H1 (cell line): ENCODE data around the gene TMEM97. TPM values are rescaled to one million over a fixed set of nuclear protein-coding genes. Genes with fewer than 3 reads are reported as not detected.
A peak's percentile ranks its signal among the peaks of the same experiment; 100 is the strongest.

ENCODE experiments used
- CTCF ChIA-PET: fragments of 300-600 bp; sonication (Branson Sonifier 250); formaldehyde crosslinking; loops from one replicate; lab custom pipeline; 2021; ENCODE audit not compliant: partially characterized antibody; lab: Charles Lee
- POLR2A ChIA-PET: fragments of 300-600 bp; sonication (Branson Sonifier 250); formaldehyde crosslinking; loops from one replicate; lab custom pipeline; 2021; ENCODE audit warnings: inconsistent platforms; ENCODE audit not compliant: partially characterized antibody; lab: Charles Lee
- DNase-seq, 2 experiments: peaks; one replicate each; pipeline versions ENCODE4 v3.0.0 to v3.0.0-alpha.2; 2010 to 2022; ENCODE audit warnings: low spot score in 2 of 2, low read depth in 1 of 2, mixed read lengths in 1 of 2
- FAIRE-seq: peaks from 2 replicates; lab custom pipeline; 2011; peaks lifted over from hg19 to GRCh38; lab: Jason Lieb, UNC
- H2AFZ ChIP-seq: 2 replicates; pipeline ENCODE4 v1.8.1; 2012; ENCODE audit warnings: low read length, inconsistent platforms
- H2AK5ac ChIP-seq: 2 replicates; pipeline ENCODE4 v1.6.1; 2013; ENCODE audit warnings: low read depth, low read length
- H2BK120ac ChIP-seq: replicated peaks from 2 replicates; pipeline ENCODE3; 2013; ENCODE audit warnings: low read depth, low read length, inconsistent platforms
- H2BK12ac ChIP-seq: 2 replicates; pipeline ENCODE4 v1.6.1; 2013; ENCODE audit warnings: low read depth, low read length
- H2BK15ac ChIP-seq: 2 replicates; pipeline ENCODE4 v1.6.1; 2013; ENCODE audit warnings: low read length
- H2BK20ac ChIP-seq: 2 replicates; pipeline ENCODE4 v1.6.1; 2013; ENCODE audit warnings: low read length
- H2BK5ac ChIP-seq: 2 replicates; pipeline ENCODE4 v1.6.1; 2013; ENCODE audit warnings: low read depth, low read length
- H3K14ac ChIP-seq: 2 replicates; pipeline ENCODE4 v1.6.1; 2013; ENCODE audit warnings: inconsistent platforms; ENCODE audit not compliant: insufficient read length
- H3K18ac ChIP-seq: 2 replicates; pipeline ENCODE4 v1.6.1; 2013; ENCODE audit warnings: low read length; ENCODE audit errors: extremely low read depth
- H3K23ac ChIP-seq: 2 replicates; pipeline ENCODE4 v1.6.1; 2013; ENCODE audit warnings: inconsistent platforms; ENCODE audit not compliant: insufficient read length
- H3K23me2 ChIP-seq: 2 replicates; pipeline ENCODE4 v1.6.1; 2013; ENCODE audit warnings: low read depth, low read length
- H3K27ac ChIP-seq: 2 replicates; pipeline ENCODE4 v1.6.1; 2011; ENCODE audit warnings: low read depth, low read length, inconsistent platforms
- H3K27me3 ChIP-seq, 4 experiments: replicated peaks in 1 of 4; 1 replicate in 1 of 4; 2 replicates in 3 of 4; pipeline versions ENCODE4 v1.6.1 to v1.8.1; 2011 to 2013; ENCODE audit warnings: low read length in 3 of 4, mild to moderate bottlenecking in 3 of 4, inconsistent platforms in 2 of 4, mixed read lengths in 2 of 4, moderate library complexity in 1 of 4; ENCODE audit not compliant: control insufficient read depth in 3 of 4, insufficient read depth in 3 of 4; ENCODE audit errors: extremely low read depth in 1 of 4
- H3K36me3 ChIP-seq, 4 experiments: 2 replicates each; pipeline versions ENCODE4 v1.6.1 to v1.8.1; 2011 to 2013; ENCODE audit warnings: mild to moderate bottlenecking in 4 of 4, low read length in 3 of 4, moderate library complexity in 2 of 4, control low read depth in 1 of 4, inconsistent platforms in 1 of 4; ENCODE audit not compliant: insufficient read depth in 4 of 4, control insufficient read depth in 2 of 4
- H3K4ac ChIP-seq: replicated peaks from 2 replicates; pipeline ENCODE3; 2013; ENCODE audit warnings: low read length, low read depth, mixed read lengths, inconsistent platforms; ENCODE audit not compliant: insufficient read length
- H3K4me1 ChIP-seq, 4 experiments: replicated peaks in 1 of 4; 1 replicate in 1 of 4; 2 replicates in 3 of 4; pipeline versions ENCODE4 v1.6.1 to v1.8.1; 2011 to 2013; ENCODE audit warnings: low read length in 3 of 4, inconsistent platforms in 2 of 4, mixed read lengths in 1 of 4; ENCODE audit not compliant: insufficient read depth in 4 of 4, control insufficient read depth in 3 of 4
- H3K4me2 ChIP-seq, 2 experiments: 2 replicates each; pipeline versions ENCODE4 v1.6.1 to v1.8.1; 2011 to 2013; ENCODE audit warnings: low read depth in 2 of 2, low read length in 2 of 2, control low read depth in 1 of 2, inconsistent platforms in 1 of 2, mild to moderate bottlenecking in 1 of 2; ENCODE audit not compliant: insufficient read depth in 1 of 2
- H3K4me3 ChIP-seq, 4 experiments: fragments of 200-600, 300-600 bp in 1 of 4; sonication (generic), shearing (Covaris generic), sonication (Bioruptor Twin) in 1 of 4; 2 replicates each; pipeline versions ENCODE4 v1.5.1 to v1.8.1; 2011 to 2016; ENCODE audit warnings: low read length in 4 of 4, low read depth in 3 of 4, control low read depth in 2 of 4, inconsistent platforms in 2 of 4, mild to moderate bottlenecking in 2 of 4, mixed read lengths in 1 of 4, moderate library complexity in 1 of 4; ENCODE audit not compliant: insufficient read depth in 2 of 4; ENCODE audit errors: extremely low read depth in 1 of 4
- H3K56ac ChIP-seq: replicated peaks from 2 replicates; pipeline ENCODE3; 2013; ENCODE audit warnings: low read depth, mild to moderate bottlenecking, mixed read lengths, low read length, inconsistent platforms; ENCODE audit not compliant: insufficient read length
- H3K79me1 ChIP-seq: 2 replicates; pipeline ENCODE4 v1.6.1; 2013; ENCODE audit warnings: low read depth, low read length, control low read depth
- H3K79me2 ChIP-seq, 2 experiments: 2 replicates each; pipeline versions ENCODE4 v1.6.1 to v1.8.1; 2012 to 2013; ENCODE audit warnings: low read length in 2 of 2, mild to moderate bottlenecking in 2 of 2, inconsistent platforms in 1 of 2; ENCODE audit not compliant: insufficient read depth in 2 of 2, control insufficient read depth in 1 of 2
- H3K9ac ChIP-seq, 4 experiments: replicated peaks in 1 of 4; 1 replicate in 1 of 4; 2 replicates in 3 of 4; pipeline versions ENCODE4 v1.6.1 to v1.8.1; 2011 to 2013; ENCODE audit warnings: low read depth in 3 of 4, low read length in 3 of 4, control low read depth in 2 of 4, mild to moderate bottlenecking in 2 of 4, moderate library complexity in 2 of 4, inconsistent platforms in 1 of 4; ENCODE audit errors: extremely low read depth in 1 of 4
- H3K9me3 ChIP-seq, 2 experiments: 2 replicates each; pipeline versions ENCODE4 v1.6.1 to v1.8.1; 2012 to 2013; ENCODE audit warnings: mild to moderate bottlenecking in 2 of 2, moderate library complexity in 2 of 2, control low read depth in 1 of 2, inconsistent platforms in 1 of 2, low read depth in 1 of 2, low read length in 1 of 2, mixed read lengths in 1 of 2; ENCODE audit not compliant: insufficient read depth in 2 of 2
- H4K20me1 ChIP-seq, 2 experiments: replicated peaks in 1 of 2; 2 replicates each; pipeline versions ENCODE3 to v1.8.1; 2011 to 2013; ENCODE audit warnings: inconsistent platforms in 2 of 2, low read length in 2 of 2, mild to moderate bottlenecking in 1 of 2; ENCODE audit not compliant: insufficient read depth in 2 of 2, control insufficient read depth in 1 of 2
- H4K5ac ChIP-seq: 2 replicates; pipeline ENCODE4 v1.6.1; 2013; ENCODE audit warnings: low read length, low read depth, mixed read lengths, inconsistent platforms; ENCODE audit not compliant: insufficient read length
- H4K8ac ChIP-seq: 2 replicates; pipeline ENCODE4 v1.8.0; 2013; ENCODE audit warnings: mild to moderate bottlenecking, moderate library complexity, low read length, inconsistent platforms; ENCODE audit not compliant: insufficient read depth; ENCODE audit errors: extremely low read depth
- H4K91ac ChIP-seq: replicated peaks from 2 replicates; pipeline ENCODE3; 2013; ENCODE audit warnings: low read length, mixed read lengths, inconsistent platforms; ENCODE audit not compliant: insufficient read length
- BRCA1 ChIP-seq: IDR thresholded peaks from 2 replicates; pipeline ENCODE4 v1.6.1; 2012; ENCODE audit warnings: low read depth, low read length, improper control_type of control experiment
- CBX8 ChIP-seq: fragments of 300-800, 300-1000 bp; sonication (generic); IDR thresholded peaks from 2 replicates; pipeline ENCODE4 v1.7.1; 2016; ENCODE audit warnings: low read depth, low read length, borderline replicate concordance
- CREB1 ChIP-seq: IDR thresholded peaks from 2 replicates; pipeline ENCODE4 v1.6.1; 2012; ENCODE audit warnings: inconsistent platforms
- CTBP2 ChIP-seq: IDR thresholded peaks from 2 replicates; pipeline ENCODE4 v1.7.0; 2011; ENCODE audit warnings: borderline replicate concordance, mild to moderate bottlenecking, moderate library complexity, mixed read lengths, low read length; ENCODE audit not compliant: insufficient read depth, insufficient read length
- EP300 ChIP-seq, 2 experiments: IDR thresholded peaks; 1 replicate in 1 of 2; 2 replicates in 1 of 2; pipeline ENCODE4 v1.6.1; 2011 to 2012; ENCODE audit warnings: low read depth in 2 of 2, low read length in 2 of 2, mild to moderate bottlenecking in 2 of 2, borderline replicate concordance in 1 of 2, inconsistent platforms in 1 of 2, moderate library complexity in 1 of 2
- GTF2F1 ChIP-seq: IDR thresholded peaks from 2 replicates; pipeline ENCODE4 v1.6.1; 2012; ENCODE audit warnings: low read depth, low read length, improper control_type of control experiment, borderline replicate concordance
- JUND ChIP-seq: IDR thresholded peaks from 2 replicates; pipeline ENCODE4 v1.6.1; 2011; ENCODE audit warnings: mild to moderate bottlenecking, improper control_type of control experiment, low read length
- KDM1A ChIP-seq: fragments of 200-600, 300-600 bp; sonication (generic); IDR thresholded peaks from 2 replicates; pipeline ENCODE4 v1.7.1; 2016; ENCODE audit warnings: mild to moderate bottlenecking, low read length, borderline replicate concordance
- SAP30 ChIP-seq: fragments of 300-600 bp; sonication (generic); IDR thresholded peaks from 2 replicates; pipeline ENCODE4 v1.7.1; 2012; ENCODE audit warnings: low read length, moderate library complexity, mild to moderate bottlenecking, inconsistent platforms; ENCODE audit not compliant: insufficient read depth, insufficient replicate concordance
- WGBS, 2 experiments: shearing (Covaris generic) in 1 of 2; methylation state at CpG; one replicate each; pipeline versions ENCODE4 v1.1.6 to v1.1.7; 2013 to 2015; ENCODE audit warnings: low lambda C conversion rate in 2 of 2, mixed read lengths in 2 of 2, inconsistent platforms in 1 of 2, low coverage in 1 of 2, missing lambda C conversion rate in 1 of 2; ENCODE audit not compliant: insufficient replicate concordance in 2 of 2, insufficient coverage in 1 of 2, insufficient read length in 1 of 2; ENCODE audit errors: extremely low coverage in 1 of 2, missing lambda C conversion rate in 1 of 2; 5-methylcytosine and 5-hydroxymethylcytosine counted together
- polyA plus RNA-seq, 7 experiments: library from polyadenylated mRNA; depleted of rRNA in 3 of 7; stranded (reverse) in 5 of 7; unstranded in 2 of 7; fragments of >200 nt in 5 of 7; fragments of 200-250 nt in 2 of 7; gene quantifications; 1 replicate in 5 of 7; 2 replicates in 1 of 7; 4 replicates in 1 of 7; pipeline versions ENCODE4 v1.2.1 to v1.2.3, GENCODE V29; 2011 to 2013; ENCODE audit warnings: missing spikeins in 2 of 7, mixed read lengths in 2 of 7
- total RNA-seq: library from RNA; stranded (reverse); fragmentation: NEBNext Ultra II Directional; extraction: Animal tissue kit (Norgen Biotek cat#: 25700); gene quantifications from 2 replicates; pipeline ENCODE4 v1.2.1, GENCODE V29; 2021
- TF ChIP-seq, protein P1 (sequence below): IDR thresholded peaks from 2 replicates; pipeline ENCODE4 v1.6.1; 2011; ENCODE audit warnings: low read depth, mild to moderate bottlenecking, low read length; ENCODE audit not compliant: insufficient read depth

TMEM97 gene
- total and polyA plus RNA-seq, 2 of the 8 experiments (the other 6 are each of a cell fraction or from before 2014, with no cell fraction given) = 126 to 130 TPM

DNA sequence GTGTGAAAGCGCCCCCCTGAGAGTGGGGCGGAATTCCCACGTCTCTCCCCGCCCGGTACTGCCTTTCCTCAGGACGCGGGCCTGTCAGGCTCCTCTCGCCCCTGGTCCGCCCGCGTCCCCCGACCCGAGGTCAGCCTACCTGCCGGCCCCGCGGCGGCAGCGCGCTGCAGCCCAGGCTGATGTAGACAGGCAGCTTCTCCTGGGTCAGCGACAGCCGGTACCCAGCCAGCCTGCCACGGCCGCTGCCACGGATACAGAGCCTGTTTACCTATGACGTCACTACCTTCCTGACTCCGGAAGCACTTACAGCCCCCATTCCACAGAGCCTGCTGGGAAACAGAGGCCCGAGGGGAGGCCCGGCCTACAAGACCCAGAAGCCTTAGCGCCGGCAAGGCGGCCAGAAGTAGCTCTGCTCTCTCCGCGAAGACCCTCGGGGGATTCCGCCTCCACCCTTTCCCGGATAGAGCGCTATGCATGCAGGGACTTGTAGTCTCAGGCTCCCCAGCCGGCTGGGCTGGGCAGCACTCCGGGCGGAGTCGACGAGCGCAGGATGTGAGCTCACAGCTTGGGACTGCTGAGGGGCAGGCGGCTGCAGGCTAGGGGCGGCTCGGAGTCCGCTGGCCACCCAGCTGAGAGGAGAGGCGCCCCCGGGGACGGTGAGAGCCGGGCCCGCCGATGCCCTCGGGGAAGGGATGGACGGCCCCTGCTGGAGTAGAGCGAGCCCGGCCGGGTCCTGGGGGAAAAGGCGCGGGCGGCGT is 16.4 kb downstream of the TMEM97 start, which contains the start of the genes IFT20 and TNFAIP1:
TSS of gene IFT20 (minus strand) at position 272 of the 758 bp plus-strand sequence. CDS start 3,487 bp downstream, outside the sequence.
TSS of gene TNFAIP1 (plus strand) at position 561 of the 758 bp plus-strand sequence. CDS start 3,761 bp downstream, outside the sequence.
- Histone ChIP-seq H2AK5ac (no peak within 1 kb of the TSS), H2BK12ac (no peak within 1 kb of the TSS), H4K8ac (peak within 1 kb of the TSS; percentile 72; the same call in 1 of the 2 replicates), H3K14ac (no peak within 1 kb of the TSS), H4K20me1 (peaks cover 5% of the 10 kb centered on the region in 2 experiments), H2BK120ac (no peak within 1 kb of the TSS), H3K4me3 (peak within 1 kb of the TSS; percentile 87 to 95 (median 92)), H3K27me3 (no peaks in the 10 kb centered on the region), H2BK15ac (no peak within 1 kb of the TSS), H3K56ac (peak within 1 kb of the TSS; percentile 38), H3K27ac (peak within 1 kb of the TSS; percentile 72), H3K23me2 (peaks cover 10% of the 10 kb centered on the region; the same call in 1 of the 2 replicates), H3K23ac (no peak within 1 kb of the TSS), H3K18ac (no peak within 1 kb of the TSS; the same call in 1 of the 2 replicates), H3K4me2 (peak within 1 kb of the TSS; percentile 90 to 91), H3K79me1 (peaks cover 16% of the 10 kb centered on the region), H3K4me1 (peaks cover 0 to 10% (median 8%) of the 10 kb centered on the region in 4 experiments; a peak in 6 of 7 replicates), H4K5ac (no peak within 1 kb of the TSS), H2BK20ac (no peak within 1 kb of the TSS), H2AFZ (peak within 1 kb of the TSS; percentile 70), H3K9me3 (no peaks in the 10 kb centered on the region), H3K79me2 (peaks cover 0 to 13% of the 10 kb centered on the region in 2 experiments; a peak in 2 of 4 replicates), H3K4ac (no peak within 1 kb of the TSS), H2BK5ac (peak within 1 kb of the TSS; percentile 77), H3K9ac (peak within 1 kb of the TSS; percentile 70 to 90 (median 83)), H4K91ac (peak within 1 kb of the TSS; percentile 38), H3K36me3 (no peaks in the 10 kb centered on the region)
- FAIRE-seq (peak; percentile 57), DNase-seq (peak; percentile 94 to 100)
- POLR2A ChIA-PET = interaction anchor here (0.9 to 2.9 kb wide), 15 partner anchors 9 to 275 kb away, joined by 3 to 19 read pairs (median 8); partner anchors contain the start of genes POLDIP2, SEBOX and TMEM97
- 1% methylated on average over 52 of the region's 62 CpGs; no CpG with 5 or more reads in 1 of the 2 experiments for WGBS, 2 experiments
- CTCF ChIA-PET = interaction anchor here (0.7 to 1.9 kb wide), 11 partner anchors 10 to 85 kb away, joined by 3 to 7 read pairs (median 4); partner anchors contain the start of gene VTN
- TF ChIP-seq, protein P1, sequence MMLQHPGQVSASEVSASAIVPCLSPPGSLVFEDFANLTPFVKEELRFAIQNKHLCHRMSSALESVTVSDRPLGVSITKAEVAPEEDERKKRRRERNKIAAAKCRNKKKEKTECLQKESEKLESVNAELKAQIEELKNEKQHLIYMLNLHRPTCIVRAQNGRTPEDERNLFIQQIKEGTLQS = peak; percentile 68; the same call in 1 of the 2 replicates
- no peak for TF ChIP-seq CBX8
- peak; percentile 15 for TF ChIP-seq SAP30
- peak; percentile 100 for TF ChIP-seq JUND
- TF ChIP-seq KDM1A = no peak
- no peak; the same call in 1 of the 2 replicates for TF ChIP-seq BRCA1
- no peak for TF ChIP-seq CTBP2
- peak in 1 of 2 experiments; percentile 78; a peak in 1 of 3 replicates for TF ChIP-seq EP300 (IDR thresholded peaks at IDR 0.05; ENCODE audit: borderline replicate concordance in 1 of 2, low read depth in 2 of 2, low read length in 2 of 2)
- no peak for TF ChIP-seq GTF2F1
- TF ChIP-seq CREB1 = peak; percentile 96
